K562 (cell line): ENCODE results near the gene COMMD4. TPM values are rescaled to one million over a fixed set of nuclear protein-coding genes. Genes with fewer than 3 reads are reported as not detected.

Experiments used
- CEBPG ChIP-seq, 3 experiments: fragments of 200-800 bp in 1 of 3; sonication (Bioruptor generic) in 1 of 3; sonication (generic) in 1 of 3; formaldehyde crosslinking in 1 of 3; IDR thresholded peaks in 2 of 3; conservative IDR thresholded peaks in 1 of 3; 2 replicates each; pipeline versions ENCODE4 v1.6.1 to v1.8.0; 2016 to 2022; ENCODE audit warnings: missing compliant biosample characterization in 2 of 3, missing genetic modification characterization in 2 of 3, mild to moderate bottlenecking in 1 of 3, missing genetic modification reagents in 1 of 3
- DDX20 ChIP-seq: fragments of 450-650 bp; IDR thresholded peaks from 2 replicates; pipeline ENCODE4 v1.6.1; 2016; ENCODE audit warnings: missing genetic modification characterization, low read depth, mild to moderate bottlenecking, missing compliant biosample characterization, moderate library complexity
- ELF4 ChIP-seq: fragments of 450-650 bp; formaldehyde crosslinking; IDR thresholded peaks from 2 replicates; pipeline ENCODE4 v1.4.0; 2022; ENCODE audit warnings: missing genetic modification characterization
- HSF4 ChIP-seq: fragments of 250-450 bp; sonication (Bioruptor Pico); IDR thresholded peaks from 2 replicates; pipeline ENCODE4 v2.1.2; 2022; ENCODE audit warnings: mild to moderate bottlenecking, moderate library complexity, borderline replicate concordance
- KDM2B ChIP-seq: fragments of 250-450 bp; sonication (Bioruptor Pico); IDR thresholded peaks from 2 replicates; pipeline ENCODE4 v1.8.0; 2021; ENCODE audit warnings: mild to moderate bottlenecking, moderate library complexity
- NFATC3 ChIP-seq: fragments of 450-650 bp; IDR thresholded peaks from 2 replicates; pipeline ENCODE4 v1.6.1; 2017; ENCODE audit warnings: mild to moderate bottlenecking
- NFE2L1 ChIP-seq: fragments of 450-650 bp; IDR thresholded peaks from 2 replicates; pipeline ENCODE4 v1.6.1; 2016; ENCODE audit warnings: missing genetic modification characterization, low read depth, mild to moderate bottlenecking, missing compliant biosample characterization, moderate library complexity, borderline replicate concordance
- RUNX1 ChIP-seq: sonication (generic); IDR thresholded peaks from 2 replicates; pipeline ENCODE4 v1.6.1; 2016; ENCODE audit warnings: antibody characterized with exemption, low read depth
- SMAD1 ChIP-seq: fragments of 150-350 bp; IDR thresholded peaks from 2 replicates; pipeline ENCODE4 v1.6.1; 2014; ENCODE audit warnings: low read length, low read depth; ENCODE audit not compliant: partially characterized antibody
- SMARCC2 ChIP-seq: fragments of 450-650 bp; IDR thresholded peaks from 2 replicates; pipeline ENCODE4 v1.6.1; 2017; ENCODE audit warnings: antibody characterized with exemption, moderate library complexity, mild to moderate bottlenecking, low read depth
- XRCC3 ChIP-seq: fragments of 450-650 bp; IDR thresholded peaks from 2 replicates; pipeline ENCODE4 v1.6.1; 2017; ENCODE audit warnings: mild to moderate bottlenecking, moderate library complexity
- ZNF507 ChIP-seq: conservative IDR thresholded peaks from 2 replicates; pipeline ENCODE4 v1.6.1; 2017; ENCODE audit warnings: missing genetic modification characterization, missing compliant biosample characterization
- ZNF785 ChIP-seq: fragments of 250-450 bp; sonication (Bioruptor Pico); IDR thresholded peaks from 2 replicates; pipeline ENCODE4 v1.4.0; 2020; ENCODE audit warnings: mild to moderate bottlenecking
- polyA plus RNA-seq, 8 experiments: library from polyadenylated mRNA; depleted of rRNA in 4 of 8; stranded (reverse) in 5 of 8; unstranded in 3 of 8; fragments of >200 nt; fragmentation: Nextera tagmentation in 2 of 8; fragmentation: Illumina TruSeq in 1 of 8; extraction: Ambion mirVana in 2 of 8; extraction: Trizol in 1 of 8; gene quantifications; 2 replicates each; pipeline versions ENCODE4 v1.2.1 to v1.2.3, GENCODE V29; 2011 to 2014; ENCODE audit warnings: inconsistent platforms in 1 of 8, missing spikeins in 1 of 8
- total RNA-seq, 7 experiments: library from RNA; depleted of rRNA in 6 of 7; stranded (reverse); fragments of >200 nt in 6 of 7; fragmentation: Illumina TruSeq in 2 of 7; extraction: Trizol in 2 of 7; gene quantifications; 2 replicates each; pipeline versions ENCODE4 v1.2.1 to v1.2.3, GENCODE V29; 2011 to 2021; ENCODE audit warnings: low replicate concordance in 1 of 7
- TF ChIP-seq, protein P1 (sequence below): sonication (generic); formaldehyde crosslinking; IDR thresholded peaks from 2 replicates; pipeline ENCODE4 v1.8.0; 2023; ENCODE audit warnings: mild to moderate bottlenecking, missing genetic modification reagents
- TF ChIP-seq, protein P2 (sequence below): fragments of 200-400 bp; formaldehyde crosslinking; IDR thresholded peaks from 2 replicates; pipeline ENCODE4 v1.6.1; 2017; ENCODE audit warnings: mild to moderate bottlenecking, low read depth, low read length, moderate library complexity
- TF ChIP-seq, protein P3 (sequence below): sonication (generic); formaldehyde crosslinking; IDR thresholded peaks from 2 replicates; pipeline ENCODE4 v1.8.1; 2023; ENCODE audit warnings: missing genetic modification reagents, mild to moderate bottlenecking, borderline replicate concordance
- TF ChIP-seq, protein P4 (sequence below): fragments of 250-450 bp; sonication (Bioruptor Pico); IDR thresholded peaks from 2 replicates; pipeline ENCODE4 v1.6.1; 2021; ENCODE audit warnings: mild to moderate bottlenecking
- TF ChIP-seq, protein P5 (sequence below): sonication (generic); formaldehyde crosslinking; IDR thresholded peaks from 2 replicates; pipeline ENCODE4 v1.8.1; 2023; ENCODE audit warnings: mild to moderate bottlenecking, missing genetic modification reagents

The COMMD4 gene
- total and polyA plus RNA-seq, 9 of the 15 experiments (the other 6 are each of a cell fraction or from before 2014, with no cell fraction given): 20.4 to 140 (median 63.9) TPM

DNA sequence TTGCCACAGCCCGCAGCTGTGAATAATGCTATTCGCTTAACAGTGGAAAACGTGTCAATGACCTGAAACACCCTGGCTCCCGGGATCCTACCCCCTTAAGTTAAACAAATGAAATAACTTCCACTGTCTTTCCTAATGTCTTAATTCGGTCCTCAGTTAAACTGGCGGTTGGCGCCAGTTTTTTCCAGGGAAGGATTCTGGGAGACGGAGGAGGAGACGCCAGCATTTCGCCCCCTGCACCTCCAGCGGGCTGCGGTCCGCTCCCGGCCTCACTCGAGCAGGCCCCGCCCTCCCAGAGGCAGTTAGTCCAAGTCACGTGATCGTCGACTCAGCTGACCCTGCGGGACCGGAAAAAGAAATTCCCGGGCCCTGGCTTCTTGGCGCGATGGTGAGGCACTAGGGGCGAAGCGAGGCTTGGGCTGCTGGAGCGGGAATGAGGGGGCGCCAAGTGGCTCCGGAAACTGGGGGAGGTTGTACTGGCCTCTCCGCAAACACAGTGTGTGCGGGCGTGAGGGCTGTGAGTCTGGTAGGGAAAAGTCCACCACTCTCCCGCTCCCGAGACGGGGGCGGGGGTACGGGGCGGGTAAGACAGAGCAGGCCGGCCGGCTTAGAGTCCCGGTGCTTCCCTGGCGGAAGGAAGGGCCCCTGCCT, at the start of gene COMMD4 (continued):
- TF ChIP-seq ZNF507 (no peak), NFATC3 (no peak), NFE2L1 (tag) (no peak), CEBPG (CRISPR knock-in tag; IDR thresholded peaks at IDR 0.05) (no peak), CEBPG (tag; conservative IDR thresholded peaks at IDR 0.05 in 1 of 2, IDR thresholded peaks at IDR 0.05 in 1 of 2) (no peak), SMAD1 (peak; percentile 42), HSF4 (CRISPR knock-in tag) (no peak), XRCC3 (no peak), KDM2B (CRISPR knock-in tag) (no peak), ZNF785 (CRISPR knock-in tag) (no peak), DDX20 (tag) (no peak), SMARCC2 (no peak), RUNX1 (no peak), ELF4 (CRISPR knock-in tag) (no peak)
- TF ChIP-seq, protein P1, sequence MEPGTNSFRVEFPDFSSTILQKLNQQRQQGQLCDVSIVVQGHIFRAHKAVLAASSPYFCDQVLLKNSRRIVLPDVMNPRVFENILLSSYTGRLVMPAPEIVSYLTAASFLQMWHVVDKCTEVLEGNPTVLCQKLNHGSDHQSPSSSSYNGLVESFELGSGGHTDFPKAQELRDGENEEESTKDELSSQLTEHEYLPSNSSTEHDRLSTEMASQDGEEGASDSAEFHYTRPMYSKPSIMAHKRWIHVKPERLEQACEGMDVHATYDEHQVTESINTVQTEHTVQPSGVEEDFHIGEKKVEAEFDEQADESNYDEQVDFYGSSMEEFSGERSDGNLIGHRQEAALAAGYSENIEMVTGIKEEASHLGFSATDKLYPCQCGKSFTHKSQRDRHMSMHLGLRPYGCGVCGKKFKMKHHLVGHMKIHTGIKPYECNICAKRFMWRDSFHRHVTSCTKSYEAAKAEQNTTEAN (CRISPR knock-in tag): no peak
- TF ChIP-seq, protein P2, sequence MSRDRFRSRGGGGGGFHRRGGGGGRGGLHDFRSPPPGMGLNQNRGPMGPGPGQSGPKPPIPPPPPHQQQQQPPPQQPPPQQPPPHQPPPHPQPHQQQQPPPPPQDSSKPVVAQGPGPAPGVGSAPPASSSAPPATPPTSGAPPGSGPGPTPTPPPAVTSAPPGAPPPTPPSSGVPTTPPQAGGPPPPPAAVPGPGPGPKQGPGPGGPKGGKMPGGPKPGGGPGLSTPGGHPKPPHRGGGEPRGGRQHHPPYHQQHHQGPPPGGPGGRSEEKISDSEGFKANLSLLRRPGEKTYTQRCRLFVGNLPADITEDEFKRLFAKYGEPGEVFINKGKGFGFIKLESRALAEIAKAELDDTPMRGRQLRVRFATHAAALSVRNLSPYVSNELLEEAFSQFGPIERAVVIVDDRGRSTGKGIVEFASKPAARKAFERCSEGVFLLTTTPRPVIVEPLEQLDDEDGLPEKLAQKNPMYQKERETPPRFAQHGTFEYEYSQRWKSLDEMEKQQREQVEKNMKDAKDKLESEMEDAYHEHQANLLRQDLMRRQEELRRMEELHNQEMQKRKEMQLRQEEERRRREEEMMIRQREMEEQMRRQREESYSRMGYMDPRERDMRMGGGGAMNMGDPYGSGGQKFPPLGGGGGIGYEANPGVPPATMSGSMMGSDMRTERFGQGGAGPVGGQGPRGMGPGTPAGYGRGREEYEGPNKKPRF: no peak
- TF ChIP-seq, protein P3, sequence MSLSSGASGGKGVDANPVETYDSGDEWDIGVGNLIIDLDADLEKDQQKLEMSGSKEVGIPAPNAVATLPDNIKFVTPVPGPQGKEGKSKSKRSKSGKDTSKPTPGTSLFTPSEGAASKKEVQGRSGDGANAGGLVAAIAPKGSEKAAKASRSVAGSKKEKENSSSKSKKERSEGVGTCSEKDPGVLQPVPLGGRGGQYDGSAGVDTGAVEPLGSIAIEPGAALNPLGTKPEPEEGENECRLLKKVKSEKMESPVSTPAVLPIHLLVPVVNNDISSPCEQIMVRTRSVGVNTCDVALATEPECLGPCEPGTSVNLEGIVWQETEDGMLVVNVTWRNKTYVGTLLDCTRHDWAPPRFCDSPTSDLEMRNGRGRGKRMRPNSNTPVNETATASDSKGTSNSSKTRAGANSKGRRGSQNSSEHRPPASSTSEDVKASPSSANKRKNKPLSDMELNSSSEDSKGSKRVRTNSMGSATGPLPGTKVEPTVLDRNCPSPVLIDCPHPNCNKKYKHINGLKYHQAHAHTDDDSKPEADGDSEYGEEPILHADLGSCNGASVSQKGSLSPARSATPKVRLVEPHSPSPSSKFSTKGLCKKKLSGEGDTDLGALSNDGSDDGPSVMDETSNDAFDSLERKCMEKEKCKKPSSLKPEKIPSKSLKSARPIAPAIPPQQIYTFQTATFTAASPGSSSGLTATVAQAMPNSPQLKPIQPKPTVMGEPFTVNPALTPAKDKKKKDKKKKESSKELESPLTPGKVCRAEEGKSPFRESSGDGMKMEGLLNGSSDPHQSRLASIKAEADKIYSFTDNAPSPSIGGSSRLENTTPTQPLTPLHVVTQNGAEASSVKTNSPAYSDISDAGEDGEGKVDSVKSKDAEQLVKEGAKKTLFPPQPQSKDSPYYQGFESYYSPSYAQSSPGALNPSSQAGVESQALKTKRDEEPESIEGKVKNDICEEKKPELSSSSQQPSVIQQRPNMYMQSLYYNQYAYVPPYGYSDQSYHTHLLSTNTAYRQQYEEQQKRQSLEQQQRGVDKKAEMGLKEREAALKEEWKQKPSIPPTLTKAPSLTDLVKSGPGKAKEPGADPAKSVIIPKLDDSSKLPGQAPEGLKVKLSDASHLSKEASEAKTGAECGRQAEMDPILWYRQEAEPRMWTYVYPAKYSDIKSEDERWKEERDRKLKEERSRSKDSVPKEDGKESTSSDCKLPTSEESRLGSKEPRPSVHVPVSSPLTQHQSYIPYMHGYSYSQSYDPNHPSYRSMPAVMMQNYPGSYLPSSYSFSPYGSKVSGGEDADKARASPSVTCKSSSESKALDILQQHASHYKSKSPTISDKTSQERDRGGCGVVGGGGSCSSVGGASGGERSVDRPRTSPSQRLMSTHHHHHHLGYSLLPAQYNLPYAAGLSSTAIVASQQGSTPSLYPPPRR: no peak
- TF ChIP-seq, protein P4, sequence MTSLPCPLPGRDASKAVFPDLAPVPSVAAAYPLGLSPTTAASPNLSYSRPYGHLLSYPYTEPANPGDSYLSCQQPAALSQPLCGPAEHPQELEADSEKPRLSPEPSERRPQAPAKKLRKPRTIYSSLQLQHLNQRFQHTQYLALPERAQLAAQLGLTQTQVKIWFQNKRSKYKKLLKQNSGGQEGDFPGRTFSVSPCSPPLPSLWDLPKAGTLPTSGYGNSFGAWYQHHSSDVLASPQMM (CRISPR knock-in tag): no peak
- TF ChIP-seq, protein P5, sequence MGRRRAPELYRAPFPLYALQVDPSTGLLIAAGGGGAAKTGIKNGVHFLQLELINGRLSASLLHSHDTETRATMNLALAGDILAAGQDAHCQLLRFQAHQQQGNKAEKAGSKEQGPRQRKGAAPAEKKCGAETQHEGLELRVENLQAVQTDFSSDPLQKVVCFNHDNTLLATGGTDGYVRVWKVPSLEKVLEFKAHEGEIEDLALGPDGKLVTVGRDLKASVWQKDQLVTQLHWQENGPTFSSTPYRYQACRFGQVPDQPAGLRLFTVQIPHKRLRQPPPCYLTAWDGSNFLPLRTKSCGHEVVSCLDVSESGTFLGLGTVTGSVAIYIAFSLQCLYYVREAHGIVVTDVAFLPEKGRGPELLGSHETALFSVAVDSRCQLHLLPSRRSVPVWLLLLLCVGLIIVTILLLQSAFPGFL (CRISPR knock-in tag): no peak
